Embryonic facial prominence (tissue), 1 donor: ENCODE results near the gene MSH5.
"Not testable (repeated sequence)": the region's sequence is repeated elsewhere in the genome, so short reads cannot be mapped to it uniquely, and the experiment has no call there.

Experiments
- DNase-seq: peaks from one replicate; pipeline ENCODE4 v3.0.0-alpha.2; 2016; ENCODE audit errors: extremely low spot score

MSH5 gene

DNA sequence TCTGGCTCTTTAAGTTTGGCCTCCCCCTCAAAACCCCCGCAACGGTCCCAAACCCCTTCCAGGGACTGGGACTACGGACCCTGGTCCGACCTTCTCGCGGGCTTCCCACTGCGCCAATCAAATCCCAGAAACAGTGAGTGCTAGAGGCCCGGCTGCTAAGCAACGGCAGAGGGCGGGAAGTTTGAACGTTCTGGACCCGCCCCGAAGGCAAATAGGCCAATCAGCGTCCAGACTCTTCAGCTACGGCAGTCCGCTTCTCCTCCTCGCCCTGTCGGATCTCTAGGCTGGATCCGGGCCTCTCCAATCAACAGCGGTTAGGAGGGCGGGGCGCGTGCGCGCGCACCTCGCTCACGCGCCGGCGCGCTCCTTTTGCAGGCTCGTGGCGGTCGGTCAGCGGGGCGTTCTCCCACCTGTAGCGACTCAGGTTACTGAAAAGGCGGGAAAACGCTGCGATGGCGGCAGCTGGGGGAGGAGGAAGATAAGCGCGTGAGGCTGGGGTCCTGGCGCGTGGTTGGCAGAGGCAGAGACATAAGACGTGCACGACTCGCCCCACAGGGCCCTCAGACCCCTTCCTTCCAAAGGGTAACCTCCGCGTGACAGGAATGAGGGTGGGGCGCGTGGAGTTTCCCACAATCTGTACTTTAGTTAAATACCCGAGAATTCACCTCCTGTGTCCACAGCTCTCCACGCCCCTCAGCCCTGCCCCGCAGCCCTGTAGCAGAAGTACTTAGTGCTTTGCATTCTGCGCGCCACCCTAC lies at the start of gene MSH5:
Gene MSH5, plus strand, starts transcription at position 367 of the 758 bp plus-strand sequence. CDS start 462 bp downstream, outside the sequence.
- DNase-seq: peak; percentile 99

DNA sequence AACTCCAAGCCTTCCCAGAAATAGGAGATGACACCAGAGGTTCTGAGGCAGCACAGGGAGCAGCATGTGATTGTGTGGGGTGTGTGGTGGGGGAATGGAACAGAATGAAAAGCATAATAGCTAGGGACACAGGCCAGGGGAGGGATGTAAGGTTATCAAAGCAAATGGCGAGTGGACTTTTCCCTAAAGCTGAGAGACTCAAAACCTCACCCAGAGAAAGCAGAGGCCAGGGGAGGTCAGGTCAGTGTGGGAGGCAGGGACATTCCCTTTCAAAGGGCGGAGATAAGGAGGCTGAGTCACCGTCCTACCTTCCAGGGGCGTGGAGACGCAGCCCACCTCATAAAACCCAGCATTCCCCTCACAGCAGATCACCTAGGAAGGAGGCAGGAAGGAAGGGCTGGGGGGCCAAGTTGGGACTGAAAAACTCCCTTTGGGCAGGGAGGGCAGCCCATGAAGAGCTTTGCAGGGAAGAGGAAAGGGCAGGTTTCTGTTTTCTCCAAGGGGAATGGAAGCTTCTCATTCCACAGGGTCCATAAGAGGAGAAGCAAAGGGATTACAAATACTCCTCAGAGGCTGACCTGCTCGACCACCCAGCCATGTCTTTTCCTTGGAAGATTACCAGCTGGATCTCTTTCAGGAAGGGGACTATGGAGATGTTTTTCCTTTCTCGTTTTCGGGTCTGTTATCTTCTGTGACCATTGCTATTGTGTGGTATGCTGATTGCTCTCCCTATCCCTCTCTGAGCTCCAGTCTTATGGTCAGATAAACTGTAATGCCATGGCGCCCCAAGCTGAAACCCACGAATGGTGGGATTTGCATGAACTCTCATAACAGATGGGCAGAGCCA lies 49.4 kb upstream of the MSH5 start:
- DNase-seq: no peak

DNA sequence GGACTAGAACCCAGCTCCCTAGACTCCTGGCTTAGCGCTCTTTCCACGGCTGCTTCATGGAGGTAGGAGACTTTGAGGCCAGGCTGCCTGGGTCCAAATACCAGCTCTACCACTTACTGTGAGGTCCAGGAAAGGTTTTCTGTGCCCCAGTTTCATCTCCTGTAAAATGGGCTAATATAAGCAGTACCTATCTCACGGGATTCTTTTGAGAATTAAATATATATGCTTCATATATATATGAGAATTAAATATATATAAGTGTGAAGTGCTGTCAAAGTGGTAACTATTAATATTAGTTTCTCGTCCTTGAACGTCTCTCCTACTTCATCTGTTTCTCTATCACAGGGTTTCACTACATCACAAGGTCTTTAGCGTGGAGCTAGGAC lies 48.7 kb upstream of the MSH5 start:
- no peak for DNase-seq

DNA sequence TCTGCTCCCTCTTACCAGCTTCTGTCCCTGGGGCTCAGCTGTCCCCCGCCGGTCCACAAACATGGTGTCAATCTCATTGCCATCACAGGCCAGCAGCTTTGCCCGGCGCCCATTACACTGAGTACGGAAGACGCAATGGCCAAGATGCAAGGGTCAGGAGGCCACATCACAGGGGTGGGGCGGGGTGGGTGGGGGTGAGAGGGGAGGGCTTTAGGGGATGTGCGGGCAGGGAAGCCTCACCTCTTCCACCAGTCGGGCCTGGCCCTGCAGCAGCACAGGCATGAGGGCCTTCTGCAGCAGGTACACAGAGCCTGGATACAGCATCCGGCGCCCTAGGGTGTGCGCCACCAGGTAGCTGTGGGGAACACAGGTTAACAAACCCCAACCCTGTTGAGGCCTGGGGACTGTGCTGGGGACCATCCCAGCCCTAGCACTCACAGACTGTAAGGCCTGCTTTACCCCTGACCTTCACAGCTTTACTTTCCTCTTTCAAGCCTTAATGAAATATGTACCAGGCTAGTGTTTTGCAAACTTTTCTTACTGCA lies 48.2 kb upstream of the MSH5 start:
- no peak for DNase-seq

DNA sequence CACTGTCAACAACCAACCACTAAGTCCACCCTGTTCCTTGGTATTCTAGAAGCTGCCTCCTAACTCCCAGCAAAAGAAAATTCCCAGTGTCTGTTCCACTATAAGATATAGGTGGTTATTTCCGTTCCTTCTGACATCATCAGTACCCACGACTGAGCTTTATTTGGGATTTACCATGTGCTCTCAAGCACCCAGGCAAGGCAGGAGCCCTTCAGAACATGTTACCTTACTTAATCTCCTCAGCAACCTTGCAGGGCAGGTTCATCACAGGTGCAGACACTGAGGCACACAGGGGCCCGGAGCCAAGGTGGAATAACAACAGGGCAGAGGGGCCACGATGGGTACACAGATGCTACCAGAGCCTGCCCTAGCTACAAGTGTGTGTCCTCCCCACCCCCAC lies 47.5 kb upstream of the MSH5 start:
- no peak for DNase-seq

DNA sequence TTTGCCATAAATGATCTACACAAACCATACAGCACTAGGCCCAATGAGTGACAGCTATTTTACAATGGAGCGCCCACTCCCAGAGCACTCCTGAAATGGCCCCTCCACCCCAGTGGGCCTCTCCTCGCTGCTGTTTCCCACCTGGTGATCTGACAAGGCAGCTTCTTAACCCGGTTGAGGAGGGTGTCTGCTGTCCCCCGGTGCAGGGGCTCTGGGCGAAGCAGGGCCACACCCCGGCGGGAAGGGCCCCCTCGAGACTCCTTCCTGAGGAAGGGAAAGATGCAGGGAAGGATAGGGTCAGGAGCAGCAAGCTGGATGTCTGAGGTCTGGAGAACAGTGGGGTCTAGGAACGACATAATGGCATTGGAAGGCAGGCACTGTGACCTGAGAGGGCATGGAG lies 46.9 kb upstream of the MSH5 start:
- no peak for DNase-seq

DNA sequence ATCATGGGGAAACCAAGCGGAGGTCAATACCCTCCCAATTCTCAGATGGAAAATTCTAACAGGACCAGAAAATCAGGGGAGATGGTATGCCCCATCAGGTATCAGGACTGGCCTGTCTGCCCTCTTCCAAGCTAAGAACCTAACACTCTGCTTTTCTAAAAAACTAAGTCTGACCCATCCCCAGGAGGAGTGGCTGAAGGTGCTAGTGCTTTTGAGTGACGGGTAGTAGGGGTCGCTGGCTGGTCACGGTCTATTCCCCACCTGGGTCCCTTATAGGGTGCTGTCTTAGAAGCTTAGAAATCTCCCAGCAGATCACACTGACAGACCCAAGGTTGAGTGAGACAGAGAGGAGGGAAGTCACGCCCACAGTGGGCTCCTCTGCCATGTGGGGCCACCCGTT lies 46.3 kb upstream of the MSH5 start:
- no peak for DNase-seq

DNA sequence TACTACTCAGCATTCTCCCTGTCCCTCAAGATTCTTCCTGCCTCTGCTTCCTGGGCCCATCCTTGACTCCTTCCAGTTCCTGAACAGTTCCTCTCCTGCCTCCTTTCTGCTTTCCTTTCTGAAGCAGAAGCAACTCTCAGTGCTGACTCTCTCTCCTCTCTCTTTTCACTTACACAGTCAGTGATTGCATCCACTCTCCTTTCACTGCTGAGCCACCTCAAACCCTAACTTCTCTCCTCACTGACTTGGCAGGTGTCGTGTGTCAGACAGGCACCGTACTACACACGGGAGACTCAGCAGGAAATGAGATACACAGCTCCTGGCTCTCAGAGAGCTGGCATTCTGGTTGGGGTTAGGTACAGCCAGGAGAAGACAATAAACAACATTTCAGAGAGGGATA lies 42.2 kb upstream of the MSH5 start:
- DNase-seq: no peak

DNA sequence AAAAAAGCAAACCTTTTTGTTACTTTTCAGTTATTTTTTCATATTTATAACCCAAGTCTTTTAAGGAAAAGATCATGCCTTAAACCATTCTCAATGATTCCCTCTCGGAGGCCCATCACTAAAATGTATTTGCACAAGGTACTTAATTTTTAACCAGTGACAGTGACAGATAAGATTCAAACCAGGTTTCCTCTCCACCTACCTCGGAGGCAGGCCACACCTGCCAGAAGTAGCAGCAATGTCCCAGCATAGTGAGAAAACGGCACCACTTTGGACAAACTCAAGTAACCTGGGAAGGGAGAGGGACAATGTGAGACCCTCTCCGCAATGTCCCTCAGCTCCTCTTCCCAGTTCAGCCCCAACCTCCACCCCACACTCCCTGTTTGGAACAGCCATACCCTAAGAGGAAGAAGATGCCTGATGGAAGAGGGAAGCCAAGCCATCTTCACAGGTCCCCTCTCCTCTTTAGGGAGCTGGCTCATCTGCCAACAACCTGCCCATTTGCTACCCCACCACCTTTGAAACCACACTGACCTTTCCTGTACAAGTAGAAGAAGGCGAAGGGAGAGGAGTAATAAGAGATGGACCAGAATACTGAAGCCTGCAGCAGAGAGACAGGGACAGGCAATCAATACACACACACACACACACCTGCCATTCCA lies 38.9 kb upstream of the MSH5 start:
- DNase-seq: no peak

DNA sequence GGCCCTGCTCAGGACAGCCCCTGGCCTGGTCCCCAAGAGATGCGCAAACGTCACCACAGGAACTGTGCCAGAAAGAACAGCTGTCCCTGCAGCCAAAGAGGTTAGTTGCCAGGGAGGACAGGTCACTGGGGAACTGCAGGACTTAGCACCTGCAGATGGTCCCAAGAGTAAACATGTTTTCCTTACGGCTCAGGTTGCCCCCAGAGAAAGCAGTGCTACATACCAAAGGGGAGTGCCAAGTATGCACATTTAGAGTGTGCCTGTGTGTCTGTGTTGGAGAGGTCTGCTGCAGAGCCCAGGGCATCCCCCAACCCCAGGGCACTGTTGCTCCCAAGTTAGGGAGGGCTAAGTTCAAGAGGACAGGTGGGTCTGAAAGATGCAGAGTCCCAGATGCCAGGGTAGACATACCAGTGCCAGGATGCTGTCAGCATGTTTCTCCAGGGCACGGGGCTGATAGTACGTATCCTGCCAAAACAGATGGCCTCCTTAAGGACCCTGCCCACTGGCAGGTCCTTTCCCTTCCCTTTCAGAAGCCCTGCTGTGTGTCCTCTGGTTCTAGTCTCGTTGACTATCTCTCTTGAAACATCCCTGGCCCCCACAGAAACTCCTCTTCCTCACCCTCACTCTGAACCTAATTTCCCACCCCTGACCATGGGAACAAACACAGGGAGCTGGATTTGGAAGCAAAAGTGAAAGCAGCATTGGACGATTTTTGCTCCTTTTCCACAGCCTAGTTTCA lies 38.0 kb upstream of the MSH5 start:
- DNase-seq: no peak

DNA sequence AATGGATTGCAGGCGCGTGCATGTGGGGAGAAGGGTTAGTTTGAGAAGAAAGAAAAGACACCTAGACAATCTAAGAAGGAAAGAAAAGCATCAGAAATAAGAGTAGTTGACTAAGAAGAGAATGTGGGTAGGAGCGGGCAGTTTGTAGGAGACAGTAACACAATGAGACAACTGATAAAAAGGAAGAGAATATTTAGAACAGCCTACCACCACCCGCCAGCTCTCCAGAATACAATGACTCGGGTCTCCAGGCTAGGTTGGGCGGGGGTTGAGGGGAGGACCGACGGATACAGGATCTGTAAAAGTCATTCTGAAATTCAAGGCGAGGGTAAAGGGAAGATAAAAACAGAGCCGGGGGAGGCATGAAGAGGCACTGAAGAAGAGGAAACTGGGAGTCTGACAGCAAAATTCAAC lies 37.4 kb upstream of the MSH5 start:
- no peak for DNase-seq

DNA sequence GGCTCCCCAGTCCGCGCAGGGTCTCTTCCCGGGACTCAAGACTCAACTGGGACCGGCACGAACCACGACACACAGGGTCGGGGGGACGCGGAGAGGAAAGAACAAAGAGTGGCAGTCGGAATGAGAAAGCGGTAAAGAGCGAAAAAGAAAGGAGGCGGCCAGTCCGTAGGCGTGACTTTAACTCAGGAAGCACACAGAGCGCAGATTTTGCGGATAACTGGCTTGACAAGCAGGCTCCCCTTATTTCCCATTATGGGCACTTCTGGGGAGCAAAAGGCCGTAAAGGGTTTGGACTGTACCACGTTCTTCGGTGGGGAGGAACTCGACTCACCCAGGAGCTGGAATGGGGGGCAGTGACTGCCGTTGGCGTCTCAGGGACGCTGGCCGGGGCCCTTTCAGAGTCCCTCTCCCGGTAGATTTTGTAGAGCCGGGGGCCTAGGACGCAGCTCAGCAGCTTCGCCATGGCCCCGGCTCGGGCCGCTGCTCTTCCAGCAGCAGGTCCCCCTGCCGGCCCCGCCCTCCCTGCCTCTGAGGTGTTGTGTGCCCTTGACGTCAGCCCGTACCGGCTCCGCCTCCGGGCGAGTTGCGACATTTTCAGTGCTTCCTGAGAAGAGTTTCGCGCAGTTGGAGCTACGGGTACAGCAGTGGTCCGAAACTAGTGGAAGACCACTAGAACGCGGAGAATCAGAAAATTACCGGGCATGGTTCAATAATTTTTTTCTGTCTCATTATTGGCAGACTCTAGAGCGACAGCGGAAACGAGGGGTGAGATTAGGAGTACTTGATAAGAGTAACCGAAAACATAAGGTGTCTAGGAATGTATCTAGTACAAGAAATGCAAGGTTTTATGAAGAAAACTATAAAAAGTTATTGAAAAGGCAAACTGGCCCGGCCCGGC lies 36.7 kb upstream of the MSH5 start, which contains the start of gene ABHD16A:
Gene ABHD16A, minus strand, starts transcription at position 506 of the 898 bp plus-strand sequence. Its CDS starts 43 bp downstream, at position 463.
- DNase-seq: peak; percentile 97

DNA sequence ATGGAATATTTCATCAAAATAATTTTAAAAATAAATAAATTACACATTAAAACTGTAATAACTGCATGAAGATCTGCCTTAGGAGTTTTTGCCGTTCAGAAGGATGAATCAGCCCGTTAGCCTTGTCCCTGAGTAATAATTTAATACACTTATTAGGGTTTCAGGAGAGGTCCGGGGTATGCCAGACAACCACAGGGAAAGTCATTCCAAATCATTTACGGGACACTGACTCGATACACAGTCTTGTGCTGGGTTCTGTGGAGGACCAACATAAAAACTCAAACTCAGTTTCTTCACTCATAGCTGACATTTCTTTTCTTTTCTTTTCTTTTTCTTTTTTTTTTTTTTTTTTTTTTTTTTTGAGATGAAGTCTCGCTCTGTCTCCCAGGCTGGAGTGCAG lies 33.9 kb upstream of the MSH5 start:
- DNase-seq: no peak

DNA sequence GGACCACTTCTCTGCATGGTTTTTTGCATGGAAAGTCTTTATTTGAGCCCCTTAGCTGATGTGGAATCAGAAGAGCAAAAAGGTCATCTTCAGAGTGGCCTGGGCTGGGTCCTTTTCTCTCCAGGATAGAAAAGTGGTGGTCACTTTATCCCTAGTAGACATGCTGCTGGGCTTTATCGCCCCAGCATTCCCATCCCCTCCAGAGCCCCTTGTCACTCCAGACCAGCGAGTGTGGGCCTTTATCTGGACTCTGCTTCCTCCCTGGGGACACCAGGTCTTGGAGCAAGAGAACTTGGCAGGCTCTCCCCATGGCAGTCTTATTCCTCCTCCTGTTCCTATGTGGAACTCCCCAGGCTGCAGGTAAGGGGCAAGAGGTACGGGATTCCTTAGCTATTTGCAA lies 33.2 kb upstream of the MSH5 start, which contains the start of gene LY6G6F:
Gene LY6G6F, plus strand, starts transcription at position 268 of the 400 bp plus-strand sequence. Its CDS starts 41 bp downstream, at position 309.
- DNase-seq: no peak

DNA sequence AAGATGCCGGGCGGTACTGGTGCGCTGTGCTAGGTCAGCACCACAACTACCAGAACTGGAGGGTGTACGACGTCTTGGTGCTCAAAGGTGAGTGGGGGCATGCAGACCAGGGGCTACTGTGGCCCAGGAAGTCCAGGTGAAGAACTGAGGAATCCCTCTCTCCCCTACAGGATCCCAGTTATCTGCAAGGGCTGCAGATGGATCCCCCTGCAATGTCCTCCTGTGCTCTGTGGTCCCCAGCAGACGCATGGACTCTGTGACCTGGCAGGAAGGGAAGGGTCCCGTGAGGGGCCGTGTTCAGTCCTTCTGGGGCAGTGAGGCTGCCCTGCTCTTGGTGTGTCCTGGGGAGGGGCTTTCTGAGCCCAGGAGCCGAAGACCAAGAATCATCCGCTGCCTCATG lies 32.1 kb upstream of the MSH5 start:
- no peak for DNase-seq

DNA sequence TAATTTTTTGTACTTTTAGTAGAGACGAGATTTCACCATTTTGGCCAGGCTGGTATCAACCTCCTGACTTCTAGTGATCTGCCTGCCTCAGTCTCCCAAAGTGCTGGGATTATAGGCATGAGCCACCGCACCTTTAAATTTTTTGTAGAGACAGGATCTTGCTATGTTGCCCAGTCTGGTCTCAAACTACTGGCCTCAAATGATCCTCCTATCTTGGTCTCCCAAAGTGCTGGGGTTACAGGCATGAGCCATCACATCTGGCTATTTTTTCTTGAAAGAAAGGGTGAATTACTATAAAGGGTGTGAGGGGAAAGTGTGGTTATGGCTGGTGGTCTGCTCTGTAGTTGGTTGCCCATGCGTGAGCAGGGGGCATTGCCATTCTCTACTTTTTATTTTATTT lies 31.6 kb upstream of the MSH5 start:
- no peak for DNase-seq

DNA sequence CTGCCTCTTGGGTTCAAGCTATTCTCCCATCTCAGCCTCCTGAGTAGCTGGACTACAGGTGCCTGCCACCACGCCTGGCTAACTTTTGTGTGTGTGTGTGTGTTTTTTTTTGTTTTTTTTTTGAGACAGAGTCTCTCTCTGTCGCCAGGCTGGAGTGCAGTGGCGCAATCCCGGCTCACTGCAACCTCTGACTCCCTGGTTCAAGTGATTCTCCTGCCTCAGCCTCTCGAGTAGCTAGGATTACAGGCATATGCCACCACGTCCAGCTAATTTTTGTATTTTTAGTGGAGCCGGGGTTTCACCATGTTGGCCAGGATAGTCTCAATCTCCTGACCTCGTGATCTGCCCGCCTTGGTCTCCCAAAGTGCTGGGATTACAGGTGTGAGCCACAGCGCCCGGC lies 30.6 kb upstream of the MSH5 start:
- DNase-seq: not testable (repeated sequence)

DNA sequence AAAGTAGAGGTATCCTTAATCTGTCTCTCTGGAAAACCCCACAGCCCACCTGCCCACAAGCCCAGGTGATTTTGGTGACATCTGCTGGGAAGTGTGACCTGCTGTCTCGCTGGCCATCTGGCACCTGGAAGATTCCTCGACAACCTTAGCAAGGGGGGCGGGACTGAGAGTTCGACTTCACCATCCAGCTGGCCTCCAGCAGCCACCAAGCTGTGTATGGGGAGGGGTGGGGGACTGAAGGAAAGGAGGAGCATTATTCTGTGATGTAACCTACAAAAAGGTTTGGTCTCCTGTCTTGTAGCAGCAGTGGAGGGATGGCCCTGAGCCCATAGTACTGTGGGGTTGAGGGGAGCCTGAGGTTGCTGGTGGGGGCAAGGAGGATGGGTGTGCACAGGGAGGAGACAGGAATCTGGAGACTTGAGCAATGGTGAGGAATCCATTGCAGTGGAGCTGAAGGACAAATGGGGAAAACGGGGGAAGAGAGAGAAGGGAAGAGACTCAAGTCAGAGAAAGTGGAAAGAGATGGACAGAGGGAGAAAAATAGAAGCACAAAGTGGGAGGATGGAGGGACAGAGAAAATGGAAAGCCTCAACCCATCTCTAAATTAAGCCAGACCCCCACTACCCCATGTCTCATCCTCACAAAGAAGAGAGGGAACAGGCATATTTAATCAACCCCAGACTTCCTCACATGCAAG lies 29.1 kb upstream of the MSH5 start:
- no peak for DNase-seq

DNA sequence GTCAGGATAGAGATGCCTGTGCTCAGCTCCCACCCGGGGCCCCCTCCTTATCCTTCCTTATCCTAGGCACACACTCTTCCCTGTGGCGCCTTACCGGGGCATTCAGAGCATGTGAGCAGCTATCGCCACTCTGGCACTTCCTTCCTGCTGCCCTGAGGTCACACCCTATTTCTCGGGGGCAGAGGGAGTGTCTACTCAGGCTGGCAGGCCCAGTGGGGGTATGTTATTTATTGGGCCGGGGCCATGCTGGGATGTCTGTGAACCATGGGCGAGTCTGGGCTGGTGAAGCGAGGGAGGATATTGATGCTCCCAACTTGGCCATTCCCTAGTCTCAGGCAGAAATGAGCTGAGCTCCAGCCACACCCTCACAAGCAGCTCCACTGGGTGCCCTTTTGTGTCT lies 28.6 kb upstream of the MSH5 start:
- DNase-seq: no peak

DNA sequence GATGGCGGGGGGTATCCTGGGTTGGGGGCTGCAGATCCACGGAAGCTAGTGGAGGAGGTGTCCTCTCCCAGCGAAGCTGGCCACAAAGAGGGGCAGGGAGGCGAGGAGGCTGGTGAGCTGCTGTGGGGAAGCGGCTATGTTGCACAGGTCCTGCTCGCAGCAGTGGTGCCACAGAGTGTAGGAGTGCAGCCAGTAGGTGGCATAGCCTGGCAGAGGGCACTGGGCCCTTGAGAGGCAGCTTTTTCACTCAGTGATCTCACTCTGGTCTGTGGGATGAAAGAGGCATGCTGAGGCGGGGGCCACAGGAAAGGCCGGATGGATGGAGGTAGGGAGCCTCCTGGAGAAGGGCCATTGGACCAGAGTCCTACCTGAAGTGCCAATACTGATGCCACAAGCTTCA lies 27.5 kb upstream of the MSH5 start:
- DNase-seq: no peak
